Breast epithelium (tissue), 3 donors: ENCODE measurements around the gene PTH2.

Source experiments
- POLR2AphosphoS5 ChIP-seq, 3 donors: sonication (generic); formaldehyde crosslinking; IDR thresholded peaks; one replicate each; pipeline ENCODE4 v1.6.1; 2017; ENCODE audit warnings: antibody characterized with exemption in 3 of 3
- TF ChIP-seq, protein P1 (sequence below), 3 donors: fragments of 450-650 bp; IDR thresholded peaks; one replicate each; pipeline ENCODE4 v1.5.1; 2016 to 2017; ENCODE audit warnings: antibody characterized with exemption in 3 of 3, mild to moderate bottlenecking in 3 of 3, moderate library complexity in 3 of 3

DNA sequence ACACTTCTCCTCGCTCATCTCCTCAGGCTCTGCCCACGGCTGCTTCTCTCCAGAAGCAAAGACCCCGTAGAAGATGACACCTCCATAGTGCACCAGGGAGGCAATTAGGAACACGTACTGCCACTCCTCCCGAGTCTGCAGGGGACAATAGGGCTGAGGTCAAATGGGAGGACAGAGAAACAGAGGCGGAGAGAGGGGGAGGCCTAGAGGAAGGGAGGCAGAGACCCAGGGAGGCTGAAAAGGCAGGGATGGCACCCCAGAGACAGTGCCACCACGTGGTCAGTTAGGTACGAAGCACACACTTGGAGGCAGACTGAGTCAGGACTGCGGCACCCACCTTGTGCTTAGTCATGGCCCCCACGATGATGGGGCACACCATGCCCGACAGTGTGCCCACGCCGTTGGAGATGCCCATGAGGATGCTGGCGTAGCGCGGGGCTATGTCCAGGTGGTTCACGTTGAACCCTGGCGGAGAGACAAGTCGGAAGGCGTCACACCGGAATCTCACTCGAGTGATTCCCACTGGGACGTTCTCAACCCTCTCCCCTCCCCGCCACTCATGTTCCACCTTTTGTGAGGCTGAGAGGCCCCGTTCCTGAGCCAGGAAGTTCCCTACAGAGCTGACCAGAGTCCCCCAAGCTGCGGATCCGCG is 7.6 kb upstream of the PTH2 start:
- TF ChIP-seq, protein P1, sequence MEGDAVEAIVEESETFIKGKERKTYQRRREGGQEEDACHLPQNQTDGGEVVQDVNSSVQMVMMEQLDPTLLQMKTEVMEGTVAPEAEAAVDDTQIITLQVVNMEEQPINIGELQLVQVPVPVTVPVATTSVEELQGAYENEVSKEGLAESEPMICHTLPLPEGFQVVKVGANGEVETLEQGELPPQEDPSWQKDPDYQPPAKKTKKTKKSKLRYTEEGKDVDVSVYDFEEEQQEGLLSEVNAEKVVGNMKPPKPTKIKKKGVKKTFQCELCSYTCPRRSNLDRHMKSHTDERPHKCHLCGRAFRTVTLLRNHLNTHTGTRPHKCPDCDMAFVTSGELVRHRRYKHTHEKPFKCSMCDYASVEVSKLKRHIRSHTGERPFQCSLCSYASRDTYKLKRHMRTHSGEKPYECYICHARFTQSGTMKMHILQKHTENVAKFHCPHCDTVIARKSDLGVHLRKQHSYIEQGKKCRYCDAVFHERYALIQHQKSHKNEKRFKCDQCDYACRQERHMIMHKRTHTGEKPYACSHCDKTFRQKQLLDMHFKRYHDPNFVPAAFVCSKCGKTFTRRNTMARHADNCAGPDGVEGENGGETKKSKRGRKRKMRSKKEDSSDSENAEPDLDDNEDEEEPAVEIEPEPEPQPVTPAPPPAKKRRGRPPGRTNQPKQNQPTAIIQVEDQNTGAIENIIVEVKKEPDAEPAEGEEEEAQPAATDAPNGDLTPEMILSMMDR (IDR thresholded peaks at IDR 0.05), result no peak
- TF ChIP-seq POLR2AphosphoS5 (IDR thresholded peaks at IDR 0.05), result no peak
